Neuron (in vitro differentiated cells): Measurements from ENCODE around the gene SRGAP2C.
"Not testable (repeated sequence)": the region's sequence is repeated elsewhere in the genome, so short reads cannot be mapped to it uniquely, and the experiment has no call there.

Experiments used
- H2AFZ ChIP-seq: one replicate; pipeline ENCODE4 v1.6.1; 2013; ENCODE audit warnings: low read depth, mild to moderate bottlenecking, inconsistent platforms, low read length, moderate library complexity
- H3K27me3 ChIP-seq: one replicate; pipeline ENCODE4 v1.6.1; 2013; ENCODE audit warnings: low read length; ENCODE audit not compliant: insufficient read depth
- H3K36me3 ChIP-seq: one replicate; pipeline ENCODE4 v1.6.1; 2013; ENCODE audit warnings: low read length; ENCODE audit not compliant: insufficient read depth
- H3K4me1 ChIP-seq: one replicate; pipeline ENCODE4 v1.6.1; 2013; ENCODE audit warnings: low read length; ENCODE audit not compliant: insufficient read depth
- H3K4me3 ChIP-seq: 2 replicates; pipeline ENCODE4 v1.5.1; 2013; ENCODE audit warnings: mild to moderate bottlenecking, low read length, moderate library complexity
- H3K9me3 ChIP-seq: one replicate; pipeline ENCODE4 v1.6.1; 2013; ENCODE audit warnings: low read length

The SRGAP2C gene

GRCh38 chr1:121321660-121322059 is 136.9 kb downstream of the SRGAP2C start:
- H3K4me3 ChIP-seq, H3K9me3 ChIP-seq, H2AFZ ChIP-seq, H3K4me1 ChIP-seq, H3K36me3 ChIP-seq, H3K27me3 ChIP-seq: not testable (repeated sequence)

DNA sequence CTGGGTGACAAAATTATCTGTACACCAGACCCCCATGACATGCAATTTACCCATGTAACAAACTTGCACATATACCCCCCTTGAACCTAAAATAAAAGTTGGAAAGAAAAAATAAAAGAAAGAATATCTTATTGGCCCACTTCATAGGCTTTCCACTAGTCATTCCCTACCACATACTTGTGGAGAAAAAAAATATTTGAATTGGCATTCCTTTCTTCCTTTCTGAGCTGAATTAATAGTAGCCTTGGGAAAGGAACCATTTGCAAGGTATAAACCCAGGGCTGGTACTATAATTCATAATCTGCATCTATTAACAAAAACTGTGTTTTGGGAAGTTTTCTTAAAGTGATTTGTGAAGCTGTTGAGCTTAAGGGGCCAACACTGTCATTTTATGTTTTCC is 140.0 kb downstream of the SRGAP2C start:
- H3K27me3 ChIP-seq, H3K4me1 ChIP-seq, H2AFZ ChIP-seq, H3K36me3 ChIP-seq, H3K4me3 ChIP-seq, H3K9me3 ChIP-seq: not testable (repeated sequence)

DNA sequence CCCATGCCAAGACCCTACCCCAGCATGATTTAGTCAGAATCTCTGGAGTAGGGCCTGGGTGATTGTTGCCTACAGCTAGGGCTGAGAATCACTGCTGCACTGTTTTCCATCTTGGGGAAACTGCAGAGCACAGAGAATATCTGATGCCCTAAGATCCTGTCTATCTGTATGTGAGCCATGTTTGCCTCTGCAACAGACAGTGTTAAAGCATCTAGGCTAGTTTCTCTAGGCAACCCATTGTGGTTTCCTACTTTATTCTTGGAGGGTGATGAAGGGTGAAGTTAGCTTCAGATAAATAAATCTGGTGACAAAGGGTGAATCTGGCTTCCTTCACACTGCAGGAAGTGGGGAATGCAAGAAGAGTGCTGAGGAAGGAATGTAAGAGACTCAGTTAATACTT is 147.4 kb downstream of the SRGAP2C start:
- not testable (repeated sequence) for H3K36me3 ChIP-seq, H3K9me3 ChIP-seq, H3K27me3 ChIP-seq, H2AFZ ChIP-seq, H3K4me1 ChIP-seq, H3K4me3 ChIP-seq

- not testable (repeated sequence) for H3K4me3 ChIP-seq, H2AFZ ChIP-seq, H3K4me1 ChIP-seq, H3K36me3 ChIP-seq, H3K27me3 ChIP-seq, H3K9me3 ChIP-seq
Measured at GRCh38 chr1:121332599-121333562, 148.1 kb downstream of the SRGAP2C start.

- H3K4me3 ChIP-seq = not testable (repeated sequence)
Measured at GRCh38 chr1:121337958-121338357, 153.2 kb downstream of the SRGAP2C start.

GRCh38 chr1:121339611-121340010 is 154.8 kb downstream of the SRGAP2C start:
- not testable (repeated sequence) for H3K36me3 ChIP-seq, H3K27me3 ChIP-seq, H3K9me3 ChIP-seq, H3K4me3 ChIP-seq, H3K4me1 ChIP-seq, H2AFZ ChIP-seq

More at GRCh38 chr1:121337958-121338357, 153.2 kb downstream of the SRGAP2C start:
- H2AFZ ChIP-seq, H3K27me3 ChIP-seq, H3K36me3 ChIP-seq, H3K4me1 ChIP-seq, H3K9me3 ChIP-seq: not testable (repeated sequence)

DNA sequence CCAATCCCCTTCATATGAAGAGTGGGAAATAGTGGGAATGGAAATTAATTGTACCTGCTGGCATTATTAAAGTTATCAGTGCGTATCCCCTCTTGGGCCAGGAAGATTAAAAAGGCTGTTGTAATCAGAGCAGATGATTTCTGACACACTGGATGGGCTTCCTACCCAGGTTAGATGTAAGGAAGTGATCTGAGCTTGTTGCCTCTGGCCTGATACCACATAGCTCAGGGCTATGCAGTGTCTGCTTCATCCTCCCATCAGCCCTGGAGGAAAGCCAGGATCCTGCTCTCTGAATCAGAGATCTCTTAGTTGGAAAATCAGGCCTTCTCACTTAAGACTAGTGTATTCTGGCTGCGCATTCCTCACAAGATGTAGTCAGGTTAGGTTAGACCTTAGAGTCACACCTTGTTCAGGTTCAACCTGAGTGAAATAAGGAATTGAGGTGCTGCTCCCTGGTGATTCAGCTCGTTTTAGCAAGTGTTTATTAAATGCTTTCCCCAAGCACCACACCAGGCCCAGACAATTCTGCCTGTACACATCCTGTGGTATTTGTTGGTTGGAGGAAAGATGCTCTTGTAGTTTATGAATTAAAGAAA is 158.6 kb downstream of the SRGAP2C start:
- not testable (repeated sequence) for H3K27me3 ChIP-seq, H3K4me1 ChIP-seq

DNA sequence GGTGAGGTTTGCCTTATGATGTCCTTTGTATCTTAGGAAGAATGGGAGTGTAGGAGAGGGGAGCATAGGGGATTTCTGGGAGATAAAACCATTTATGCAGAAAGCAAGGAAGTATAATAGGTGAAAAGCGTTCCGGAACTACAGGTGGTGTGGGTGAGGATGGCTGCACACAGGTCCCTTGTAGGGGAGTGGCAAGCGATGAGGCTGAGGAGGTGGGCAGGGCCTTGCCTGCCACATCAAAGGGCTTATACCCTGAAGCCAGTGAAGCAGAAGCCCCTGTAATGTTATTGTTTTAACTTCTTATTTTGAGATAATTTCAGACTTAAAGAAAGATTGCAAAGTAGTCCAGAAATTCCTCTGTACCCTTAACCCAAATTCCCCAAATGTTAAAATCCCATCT is 159.6 kb downstream of the SRGAP2C start:
- H3K9me3 ChIP-seq, H3K4me3 ChIP-seq, H3K4me1 ChIP-seq, H3K36me3 ChIP-seq, H3K27me3 ChIP-seq, H2AFZ ChIP-seq: not testable (repeated sequence)

More for the DNA sequence above, 158.6 kb downstream of the SRGAP2C start:
- H3K4me3 ChIP-seq, H3K9me3 ChIP-seq, H2AFZ ChIP-seq, H3K36me3 ChIP-seq: not testable (repeated sequence)

DNA sequence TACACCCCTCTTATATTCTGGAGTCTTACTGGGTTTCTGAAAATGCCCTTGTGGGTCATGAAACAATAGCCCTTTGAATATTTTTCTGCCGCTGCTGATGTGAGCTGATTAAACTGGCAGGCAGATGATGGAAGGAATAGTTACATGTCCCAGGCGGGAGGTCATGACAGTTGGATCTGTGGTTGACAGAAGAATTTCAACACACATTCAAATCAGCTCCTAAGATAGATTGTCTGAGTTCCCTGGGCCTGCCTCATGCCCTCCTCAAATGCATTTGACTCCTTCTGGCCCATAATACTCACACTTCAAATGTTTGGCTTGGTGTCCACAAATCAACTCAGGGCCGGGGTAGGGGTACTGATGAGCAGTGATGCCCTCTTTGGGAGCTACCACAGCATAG is 161.9 kb downstream of the SRGAP2C start:
- H3K4me3 ChIP-seq, H3K36me3 ChIP-seq, H3K4me1 ChIP-seq, H2AFZ ChIP-seq, H3K27me3 ChIP-seq, H3K9me3 ChIP-seq: not testable (repeated sequence)

GRCh38 chr1:121347476-121347875 is 162.7 kb downstream of the SRGAP2C start:
- H3K4me3 ChIP-seq, H3K27me3 ChIP-seq, H3K9me3 ChIP-seq, H3K4me1 ChIP-seq, H3K36me3 ChIP-seq, H2AFZ ChIP-seq: not testable (repeated sequence)

DNA sequence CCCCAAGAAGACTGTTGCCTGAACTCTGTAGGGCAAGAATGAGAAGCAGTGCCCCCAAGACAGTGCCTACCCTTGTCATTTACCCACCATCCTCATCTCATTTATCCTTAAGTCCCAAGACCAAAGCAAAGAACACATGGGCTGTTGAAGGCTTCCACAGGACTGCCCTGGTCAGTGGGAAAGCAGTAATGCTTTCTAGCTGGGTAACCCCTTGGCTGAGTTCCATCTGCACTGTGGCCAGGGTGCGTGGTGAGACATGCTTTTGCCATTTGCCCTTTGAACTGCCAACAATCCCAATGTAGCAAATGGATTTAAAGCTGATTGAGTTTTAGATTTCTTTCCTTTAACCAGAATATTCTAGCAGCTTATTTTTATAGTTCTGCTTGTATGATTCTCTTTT is 163.3 kb downstream of the SRGAP2C start:
- H3K9me3 ChIP-seq, H3K36me3 ChIP-seq, H2AFZ ChIP-seq, H3K4me1 ChIP-seq, H3K27me3 ChIP-seq, H3K4me3 ChIP-seq: not testable (repeated sequence)

GRCh38 chr1:121349332-121349967 is 164.7 kb downstream of the SRGAP2C start:
- not testable (repeated sequence) for H3K27me3 ChIP-seq, H3K4me3 ChIP-seq, H2AFZ ChIP-seq, H3K36me3 ChIP-seq, H3K9me3 ChIP-seq, H3K4me1 ChIP-seq

DNA sequence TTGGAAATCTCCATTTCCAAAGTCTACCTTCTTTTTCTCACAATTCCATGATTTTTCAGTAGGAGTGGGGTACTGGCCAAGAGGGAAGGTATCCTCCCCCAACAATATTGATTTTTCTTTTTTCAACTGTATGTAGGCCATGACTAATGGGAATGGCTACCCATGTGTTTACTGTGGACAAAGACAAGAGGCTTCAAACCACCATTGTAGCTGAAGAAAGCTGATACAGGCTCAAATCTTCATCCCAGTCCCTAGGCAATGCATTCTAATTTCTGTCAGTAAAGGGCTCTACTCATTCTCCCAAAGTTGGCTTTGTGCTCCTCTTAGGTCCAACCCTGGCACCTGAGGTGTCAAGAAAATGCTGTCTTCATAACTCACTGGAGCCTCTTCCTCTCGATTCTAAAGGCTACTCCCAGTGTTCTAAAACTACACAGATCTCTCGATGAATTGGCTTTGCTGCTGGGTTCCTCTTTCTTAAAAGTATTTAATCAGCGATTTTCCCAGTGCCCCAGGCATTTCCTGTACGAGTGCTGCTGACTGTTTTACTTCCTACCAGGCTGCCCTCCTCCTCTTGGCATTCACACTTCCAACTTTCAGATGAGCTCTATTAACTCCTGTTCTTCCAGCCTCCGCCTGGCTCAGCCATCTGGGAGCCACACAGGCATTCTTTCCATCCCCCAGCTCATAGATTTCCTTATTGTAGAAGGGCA is 171.1 kb downstream of the SRGAP2C start:
- H3K27me3 ChIP-seq, H3K36me3 ChIP-seq, H3K4me1 ChIP-seq, H3K9me3 ChIP-seq, H2AFZ ChIP-seq, H3K4me3 ChIP-seq: not testable (repeated sequence)
